GM12873 (cell line): ENCODE results near the gene HES7.
A peak's percentile ranks its signal among the peaks of the same experiment; 100 is the strongest.

Experiments used
- CTCF ChIP-seq: IDR thresholded peaks from 2 replicates; pipeline ENCODE4 v1.5.1; 2012; ENCODE audit warnings: low read depth, mild to moderate bottlenecking, moderate library complexity, low read length, control low read depth; ENCODE audit not compliant: insufficient read depth; ENCODE audit errors: missing control alignments

Gene HES7

GRCh38 chr17:8159032-8159400 lies 35.1 kb upstream of the HES7 start:
- no peak for TF ChIP-seq CTCF

GRCh38 chr17:8158267-8159031 lies 34.5 kb upstream of the HES7 start:
- peak; percentile 92 for TF ChIP-seq CTCF

GRCh38 chr17:8156246-8156992 lies 32.5 kb upstream of the HES7 start:
- peak; percentile 29 for TF ChIP-seq CTCF

GRCh38 chr17:8155996-8156245 lies 32.0 kb upstream of the HES7 start:
- no peak for TF ChIP-seq CTCF

- TF ChIP-seq CTCF = no peak
Measured at GRCh38 chr17:8155231-8155995, 31.5 kb upstream of the HES7 start.

GRCh38 chr17:8154608-8155155 lies 30.8 kb upstream of the HES7 start:
- TF ChIP-seq CTCF = no peak

GRCh38 chr17:8153957-8154607 lies 30.2 kb upstream of the HES7 start:
- no peak for TF ChIP-seq CTCF
